ENCODE data around the gene TPCN2. TPM values are rescaled to one million over a fixed set of nuclear protein-coding genes. Genes with fewer than 3 reads are reported as not detected.
"Not testable (repeated sequence)": the region's sequence is repeated elsewhere in the genome, so short reads cannot be mapped to it uniquely, and the experiment has no call there.

The TPCN2 gene
- total RNA-seq, 1 donor from 2014 or later, result 36.2 TPM

GRCh38 chr11:69144316-69145049, 95.8 kb downstream of the TPCN2 start:
- DNase-seq (ENCODE audit: low spot score) (no peak), ATAC-seq (no peak)

DNA sequence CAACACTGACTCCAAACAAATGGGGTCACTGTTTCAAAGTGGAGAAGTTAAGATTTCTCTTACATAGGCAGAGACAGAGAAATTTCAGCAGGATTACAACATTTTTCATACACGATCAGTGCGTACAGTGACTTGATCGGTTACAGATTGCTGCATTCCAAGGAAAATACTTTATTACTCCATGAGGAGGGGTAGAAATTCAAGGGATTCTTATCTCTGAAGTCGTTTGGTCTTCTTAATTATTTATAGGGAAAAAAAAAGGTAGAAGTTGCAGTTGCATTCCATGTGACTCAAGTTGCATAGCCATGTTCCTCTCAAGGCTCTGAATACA, 96.3 kb downstream of the TPCN2 start:
- intact Hi-C loops (cut with DNase I), result no loop called here
- DNase-seq (ENCODE audit: low spot score) (no peak), ATAC-seq (no peak)

More at GRCh38 chr11:69144316-69145049, 95.8 kb downstream of the TPCN2 start:
- intact Hi-C loops (cut with DNase I), result no loop called here

DNA sequence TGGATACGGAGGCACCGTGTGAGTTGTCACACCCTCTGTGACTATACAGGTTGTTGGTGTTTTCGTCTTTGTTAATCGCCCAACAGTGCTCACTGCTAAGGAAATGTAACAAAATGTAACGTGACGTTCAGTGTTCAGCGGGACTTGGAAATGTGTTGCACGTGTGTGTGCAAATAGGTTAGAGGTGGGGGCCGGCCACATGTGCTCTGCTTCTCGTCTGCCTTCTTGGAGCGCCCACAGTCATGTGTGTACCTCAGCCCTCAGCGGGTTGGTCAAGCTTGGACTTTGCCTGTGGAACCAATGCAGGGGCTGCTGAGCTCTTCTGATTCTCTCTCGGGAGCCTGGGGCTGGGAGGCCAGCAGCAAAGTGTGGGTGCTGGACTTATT, 99.6 kb downstream of the TPCN2 start:
- intact Hi-C loops (cut with DNase I), result no loop called here
- no peak for ATAC-seq

DNA sequence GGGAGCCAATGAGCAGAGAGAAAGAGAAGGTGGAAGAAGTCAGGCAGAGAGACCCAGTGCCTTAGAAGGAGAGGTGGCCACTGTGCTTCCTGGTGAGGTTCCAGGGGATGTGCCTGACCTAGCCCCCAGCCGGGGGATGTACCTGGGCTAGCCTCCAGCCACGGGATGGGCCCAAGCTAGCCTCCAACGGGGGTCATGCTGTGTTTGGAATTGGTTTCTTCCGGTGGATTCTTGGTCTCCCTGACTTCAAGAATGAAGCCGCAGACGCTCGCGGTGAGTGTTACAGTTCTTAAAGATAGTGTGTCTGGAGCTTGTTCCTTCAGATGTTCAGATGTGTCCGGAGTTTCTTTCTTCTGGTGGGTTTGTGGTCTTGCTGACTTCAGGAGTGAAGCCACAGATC, 100.1 kb downstream of the TPCN2 start:
- DNase-seq (ENCODE audit: low spot score) (peak; percentile 38), ATAC-seq (no peak)
- intact Hi-C loops (cut with DNase I), result no loop called here

More for the DNA sequence above, 99.6 kb downstream of the TPCN2 start:
- DNase-seq (ENCODE audit: low spot score), result no peak

- intact Hi-C loops (cut with DNase I); ATAC-seq: not testable (repeated sequence)
Observed at GRCh38 chr11:69149338-69150045, 100.8 kb downstream of the TPCN2 start.

DNA sequence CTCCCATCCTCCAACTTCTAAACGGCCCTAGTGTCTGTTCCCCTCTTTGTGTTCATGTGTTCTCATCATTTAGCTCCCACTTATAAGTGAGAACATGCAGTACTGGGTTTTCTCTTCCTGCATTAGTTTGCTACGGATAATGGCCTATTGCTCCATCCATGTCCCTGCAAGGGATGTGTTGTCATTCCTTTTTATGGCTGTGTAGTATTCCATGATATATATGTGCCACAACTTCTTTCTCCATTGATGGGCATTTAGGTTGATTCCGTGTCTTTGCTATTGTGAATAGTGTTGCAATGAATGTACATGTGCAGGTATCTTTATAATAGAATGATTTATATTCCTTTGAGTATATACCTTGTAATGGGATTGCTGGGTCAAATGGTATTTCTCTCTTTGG, 101.4 kb downstream of the TPCN2 start:
- intact Hi-C loops (cut with DNase I), result no loop called here
- no peak for ATAC-seq
- DNase-seq (ENCODE audit: low spot score), result no peak

More at GRCh38 chr11:69149338-69150045, 100.8 kb downstream of the TPCN2 start:
- not testable (repeated sequence) for DNase-seq (ENCODE audit: low spot score)

DNA sequence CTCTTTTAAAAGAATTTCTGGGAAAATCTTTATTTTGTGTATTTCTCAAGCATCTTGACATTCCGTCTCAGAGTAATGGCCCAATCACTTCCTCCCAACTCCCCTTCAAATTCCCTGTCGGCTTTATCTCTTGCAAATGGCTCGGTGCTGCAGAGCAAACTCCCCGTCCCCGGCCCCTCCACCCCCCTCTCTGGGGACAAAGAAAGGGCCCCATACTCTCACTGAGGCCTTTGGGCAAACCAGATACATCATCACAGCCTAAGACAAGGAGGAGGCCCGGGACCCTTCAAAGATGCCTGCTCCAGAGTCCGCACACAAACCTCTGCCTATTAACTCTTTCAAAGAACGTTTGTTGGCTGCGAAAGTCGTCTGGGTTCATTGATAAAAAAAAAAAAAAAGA, 103.1 kb downstream of the TPCN2 start:
- intact Hi-C loops (cut with DNase I), result no loop called here
- ATAC-seq (no peak), DNase-seq (ENCODE audit: low spot score) (no peak)

DNA sequence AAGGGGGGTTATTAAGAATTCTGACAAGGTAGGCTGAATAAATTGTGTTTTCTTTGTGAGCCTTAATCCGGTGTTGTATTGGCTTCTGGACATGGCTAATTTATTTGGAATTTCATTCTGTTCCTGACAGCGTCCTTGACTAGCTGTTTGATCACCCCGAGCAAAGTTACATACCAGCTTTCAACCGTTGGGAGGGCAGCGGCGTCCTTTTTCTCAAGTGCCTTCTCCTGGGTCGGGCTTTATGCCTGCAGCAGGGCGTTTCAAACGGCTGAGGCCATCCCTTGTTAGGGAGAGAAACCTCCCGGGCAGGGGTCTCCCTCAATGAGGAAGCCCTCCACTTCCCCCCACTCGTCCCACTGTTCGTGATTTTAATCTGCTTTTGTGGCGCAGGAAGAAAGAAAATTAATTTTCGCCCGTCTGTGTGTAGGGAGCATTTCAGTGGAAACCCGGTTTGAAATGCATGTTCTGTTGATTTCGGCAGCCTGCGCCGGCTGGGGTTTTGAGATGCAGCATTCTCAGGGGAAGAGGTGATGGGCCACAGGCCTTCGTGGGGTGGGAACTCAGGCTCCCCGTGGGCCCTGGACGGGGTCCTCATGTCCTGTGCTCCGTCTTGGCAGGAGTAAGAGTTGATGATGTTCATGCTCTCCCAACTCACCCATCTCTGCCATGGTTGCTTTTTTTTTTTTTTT, 104.1 kb downstream of the TPCN2 start:
- ATAC-seq (no peak), DNase-seq (ENCODE audit: low spot score) (no peak)
- intact Hi-C loops (cut with DNase I), result no loop called here

- intact Hi-C loops (cut with DNase I), result no loop called here
- ATAC-seq, result no peak
Observed at GRCh38 chr11:69153661-69154060, 104.9 kb downstream of the TPCN2 start.

GRCh38 chr11:69154211-69154913, 105.6 kb downstream of the TPCN2 start:
- no peak for DNase-seq (ENCODE audit: low spot score)
- intact Hi-C loops (cut with DNase I), result no loop called here
- no peak for ATAC-seq

More at GRCh38 chr11:69153661-69154060, 104.9 kb downstream of the TPCN2 start:
- no peak for DNase-seq (ENCODE audit: low spot score)

GRCh38 chr11:69154938-69155301, 106.2 kb downstream of the TPCN2 start:
- ATAC-seq (no peak), DNase-seq (ENCODE audit: low spot score) (no peak)
- intact Hi-C loops (cut with DNase I), result no loop called here

DNA sequence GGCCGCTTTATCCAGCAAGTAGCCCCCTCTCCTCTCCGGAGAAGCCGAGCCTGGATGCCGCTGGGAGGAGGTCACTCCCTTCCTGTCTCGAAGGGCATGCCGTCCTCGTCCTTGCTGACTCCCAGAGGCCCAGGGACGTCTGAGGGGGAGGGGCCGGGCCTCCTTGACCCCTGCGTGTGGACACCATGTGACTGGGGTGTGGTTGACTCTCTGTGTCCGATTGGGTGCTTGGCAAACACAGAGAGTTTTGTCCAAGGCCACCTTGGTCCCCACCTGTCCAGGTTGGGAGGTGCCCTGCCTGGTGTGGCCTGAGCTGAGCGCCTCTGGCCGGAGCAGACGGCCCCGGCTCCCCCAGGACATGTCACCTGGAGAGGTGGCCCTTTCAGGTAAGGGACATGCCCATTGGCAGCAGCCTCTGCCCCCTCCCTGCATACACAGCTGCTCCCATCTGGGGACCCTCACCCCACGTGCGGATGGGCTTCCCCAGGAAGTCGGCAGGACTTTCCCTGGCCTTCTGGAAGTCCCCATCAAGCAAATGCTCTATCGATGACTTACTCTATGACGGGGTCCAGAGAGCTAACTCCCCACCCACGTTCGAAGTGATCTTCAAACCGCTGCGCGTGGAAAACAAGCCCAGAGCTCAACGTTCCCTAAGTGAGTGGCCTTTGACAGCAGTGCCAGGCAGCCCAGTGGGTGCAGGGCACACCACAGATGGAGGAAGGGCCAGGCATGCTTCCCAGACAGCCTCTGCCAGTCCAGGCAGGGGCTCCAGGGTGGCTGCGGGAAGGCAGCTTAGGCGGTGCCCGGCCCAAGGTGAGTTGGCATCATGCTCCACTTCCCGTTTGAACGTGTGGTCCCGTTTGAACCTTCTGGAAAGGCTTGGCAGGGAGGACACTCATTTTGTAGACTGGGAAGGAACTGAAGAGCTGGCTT, 106.8 kb downstream of the TPCN2 start, which contains the start of gene SMIM38:
Gene SMIM38 (plus strand): TSS at position 634 of the 933 bp plus-strand sequence. CDS start 1,912 bp downstream, outside the sequence.
- intact Hi-C loops (cut with DNase I), result no loop called here
- DNase-seq (ENCODE audit: low spot score) (no peak), ATAC-seq (no peak)

- DNase-seq (ENCODE audit: low spot score), result no peak
- ATAC-seq, result no peak
- intact Hi-C loops (cut with DNase I), result no loop called here
Observed at GRCh38 chr11:69156235-69156639, 107.5 kb downstream of the TPCN2 start.

GRCh38 chr11:69156673-69157155, 108.0 kb downstream of the TPCN2 start:
- intact Hi-C loops (cut with DNase I), result no loop called here
- peak; percentile 5 for ATAC-seq
- DNase-seq (ENCODE audit: low spot score), result no peak

DNA sequence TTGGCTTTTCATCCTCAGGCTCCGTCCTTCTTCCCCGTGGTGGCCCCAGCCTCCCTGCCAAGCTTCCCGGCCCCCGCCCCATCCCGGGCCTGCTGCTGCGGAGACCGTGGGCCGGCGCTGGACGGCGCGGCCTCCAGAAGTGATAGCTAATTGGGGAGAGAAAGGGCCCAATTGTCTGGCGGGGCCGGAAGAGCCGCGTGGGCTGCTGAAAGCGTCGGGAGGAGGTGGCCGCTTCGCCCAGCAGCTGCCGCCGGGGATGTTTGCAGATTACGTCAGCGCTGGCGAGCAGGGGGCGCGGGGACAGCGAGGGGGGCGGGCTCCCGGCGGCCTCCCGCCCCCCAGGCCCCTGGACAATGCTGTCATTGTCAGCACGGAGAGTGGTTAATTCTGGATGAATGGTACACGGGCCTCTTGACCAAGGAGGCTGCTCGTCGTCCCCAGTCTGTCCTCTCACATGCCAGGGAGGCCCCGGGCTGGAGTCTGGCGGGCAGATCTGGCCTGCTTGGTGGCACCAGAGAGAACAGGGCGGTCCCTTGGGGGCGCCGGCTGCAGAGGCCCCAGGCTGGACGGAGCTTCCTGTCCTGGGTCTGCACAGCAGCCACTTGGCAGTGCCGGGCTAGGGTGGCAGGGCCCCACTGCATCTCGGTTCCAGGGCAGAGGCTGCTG, 108.6 kb downstream of the TPCN2 start:
- peak; percentile 91 for ATAC-seq

DNA sequence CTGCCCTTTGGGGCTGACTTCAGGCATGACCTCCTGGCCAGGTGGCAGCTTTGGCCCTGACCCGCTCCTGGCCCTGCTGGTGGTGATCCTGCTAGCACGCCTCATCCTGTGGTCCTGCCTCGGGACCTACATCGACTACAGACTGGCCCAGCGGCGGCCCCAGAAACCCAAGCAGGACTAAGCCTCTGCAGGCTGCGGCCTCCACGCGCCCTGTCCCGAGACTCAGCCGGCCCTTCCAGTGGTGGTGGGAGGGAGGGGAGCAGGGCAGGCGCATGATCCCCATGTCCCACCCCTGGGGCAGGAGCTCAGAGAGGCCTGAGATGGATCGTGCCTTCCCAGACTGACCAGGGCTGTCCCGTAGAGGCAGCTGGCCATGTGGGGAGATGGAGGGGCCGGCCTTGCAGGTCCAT, 109.1 kb downstream of the TPCN2 start:
- no peak for DNase-seq (ENCODE audit: low spot score)
- peak; percentile 9 for ATAC-seq
- intact Hi-C loops (cut with DNase I), result no loop called here

More for the DNA sequence above, 108.6 kb downstream of the TPCN2 start:
- peak; percentile 89 for DNase-seq (ENCODE audit: low spot score)
- intact Hi-C loops (cut with DNase I), result no loop called here

DNA sequence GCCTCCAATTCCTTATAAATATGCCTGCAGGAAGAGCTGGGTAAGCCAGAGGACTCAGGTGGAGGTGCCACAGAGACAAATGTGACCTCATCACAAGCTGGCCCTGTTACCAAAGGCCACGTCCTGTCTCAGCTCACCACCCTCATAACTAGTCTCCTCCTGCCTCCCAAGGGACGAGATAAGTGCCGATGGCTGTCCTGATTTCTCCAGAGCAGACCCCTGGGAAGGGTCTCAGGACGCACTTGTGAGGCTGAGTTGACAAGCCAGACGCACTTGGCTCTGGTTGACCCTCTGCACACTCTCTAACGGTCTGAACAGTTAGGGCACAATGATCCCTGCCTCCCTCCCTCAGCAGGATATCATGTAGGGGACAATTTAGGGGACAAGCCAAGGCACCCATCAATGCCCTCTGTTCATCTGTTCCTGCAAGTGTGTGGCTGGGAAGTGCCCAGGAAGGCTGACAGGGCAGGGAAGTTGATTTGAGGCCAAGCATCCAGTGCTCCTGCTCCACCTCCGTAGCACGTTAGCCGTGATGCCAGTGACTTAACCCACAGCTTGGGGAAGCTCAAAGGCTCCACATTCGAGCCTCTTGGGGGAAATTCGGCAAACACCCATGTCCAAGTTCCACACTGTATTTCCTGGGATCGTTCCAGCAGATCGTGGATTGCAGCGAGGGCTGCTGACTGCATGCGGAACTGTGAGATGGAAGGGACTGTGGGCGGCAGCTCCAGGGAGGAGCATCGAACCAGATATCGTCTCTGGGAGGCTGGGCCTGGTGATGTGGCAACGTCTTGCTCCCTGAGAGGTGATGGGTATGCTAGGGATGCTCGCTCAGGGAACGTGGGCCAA, 109.8 kb downstream of the TPCN2 start:
- intact Hi-C loops (cut with DNase I), result no loop called here

More for the DNA sequence above, 109.8 kb downstream of the TPCN2 start:
- no peak for ATAC-seq
- DNase-seq (ENCODE audit: low spot score), result no peak

Data from sciatic nerve (tissue), 2 donors.